IMR-90 (cell line): Measurements from ENCODE around the gene MFAP3L. TPM values are rescaled to one million over a fixed set of nuclear protein-coding genes. Genes with fewer than 3 reads are reported as not detected.

Experiments used
- ATAC-seq: fragments of 200-7000 bp; cut with Tn5 transposase; 2 replicates; pipeline ENCODE4 v1.9.1; 2020; ENCODE audit warnings: low read depth, mild to moderate bottlenecking, moderate library complexity
- BruUV-seq: library from RNA; stranded (reverse); fragments of 400-500 nt; replicated peaks from 2 replicates; lab custom pipeline; 2021; lab: Mats Ljungman, UMichigan
- CTCF ChIA-PET: fragments of 300-600 bp; formaldehyde crosslinking; extraction: SDS; loops from one replicate; lab custom pipeline; 2021; ENCODE audit warnings: antibody characterized with exemption; lab: Yijun Ruan, JAX
- POLR2A ChIA-PET: fragments of 300-600 bp; sonication (Branson Sonifier 250); formaldehyde crosslinking; loops from one replicate; lab custom pipeline; 2022; ENCODE audit warnings: antibody characterized with exemption; ENCODE audit not compliant: unreplicated experiment; lab: Charles Lee
- DNase-seq: peaks from one replicate; pipeline ENCODE4 v3.0.0; 2013
- H2AFZ ChIP-seq: replicated peaks from 2 replicates; pipeline ENCODE3; 2013; ENCODE audit warnings: low read length, mild to moderate bottlenecking; ENCODE audit not compliant: poor library complexity
- H2AK5ac ChIP-seq: 2 replicates; pipeline ENCODE4 v1.6.1; 2013; ENCODE audit warnings: low read depth, low read length, inconsistent platforms
- H2AK9ac ChIP-seq: replicated peaks from 2 replicates; pipeline ENCODE3; 2013; ENCODE audit warnings: mild to moderate bottlenecking, low read depth, low read length, moderate library complexity; ENCODE audit not compliant: poor library complexity
- H2BK120ac ChIP-seq: 2 replicates; pipeline ENCODE4 v1.6.1; 2013; ENCODE audit warnings: low read depth, low read length, inconsistent platforms
- H2BK15ac ChIP-seq: 3 replicates; pipeline ENCODE4 v1.6.1; 2013; ENCODE audit warnings: low read depth, low read length, inconsistent platforms
- H2BK20ac ChIP-seq: 2 replicates; pipeline ENCODE4 v1.6.1; 2013; ENCODE audit warnings: low read depth, mild to moderate bottlenecking, inconsistent platforms, low read length, moderate library complexity
- H2BK5ac ChIP-seq: 2 replicates; pipeline ENCODE4 v1.6.1; 2013; ENCODE audit warnings: mild to moderate bottlenecking, low read depth, low read length, inconsistent platforms; ENCODE audit not compliant: poor library complexity, severe bottlenecking
- H3K14ac ChIP-seq: replicated peaks from 2 replicates; pipeline ENCODE4 v1.6.1; 2013; ENCODE audit warnings: low read depth, low read length, inconsistent platforms
- H3K18ac ChIP-seq: 2 replicates; pipeline ENCODE4 v1.6.1; 2013; ENCODE audit warnings: low read depth, low read length, control low read depth
- H3K23ac ChIP-seq: 2 replicates; pipeline ENCODE4 v1.6.1; 2013; ENCODE audit warnings: low read depth, low read length, inconsistent platforms
- H3K27ac ChIP-seq: 2 replicates; pipeline ENCODE4 v1.5.1; 2013; ENCODE audit warnings: mild to moderate bottlenecking, control low read depth, low read length; ENCODE audit not compliant: insufficient read depth
- H3K27me3 ChIP-seq: 2 replicates; pipeline ENCODE4 v1.6.1; 2013; ENCODE audit warnings: low read length; ENCODE audit not compliant: control insufficient read depth, insufficient read depth
- H3K36me3 ChIP-seq: 2 replicates; pipeline ENCODE4 v1.6.1; 2013; ENCODE audit warnings: low read length, mixed read lengths; ENCODE audit not compliant: control insufficient read depth, insufficient read depth
- H3K4ac ChIP-seq: 2 replicates; pipeline ENCODE4 v1.6.1; 2013; ENCODE audit warnings: low read depth, low read length, inconsistent platforms
- H3K4me1 ChIP-seq: 2 replicates; pipeline ENCODE4 v1.6.1; 2013; ENCODE audit warnings: low read length, mixed read lengths; ENCODE audit not compliant: control insufficient read depth, insufficient read depth
- H3K4me2 ChIP-seq: 2 replicates; pipeline ENCODE4 v1.6.1; 2013; ENCODE audit warnings: low read depth, mild to moderate bottlenecking, control low read depth, low read length, moderate library complexity
- H3K4me3 ChIP-seq: 2 replicates; pipeline ENCODE4 v1.5.1; 2013; ENCODE audit warnings: low read depth, mild to moderate bottlenecking, control low read depth, low read length, moderate library complexity; ENCODE audit not compliant: insufficient read depth
- H3K56ac ChIP-seq: 2 replicates; pipeline ENCODE4 v1.6.1; 2013; ENCODE audit warnings: low read length, inconsistent platforms; ENCODE audit not compliant: insufficient read depth; ENCODE audit errors: extremely low read depth
- H3K79me1 ChIP-seq, 2 experiments: 2 replicates each; pipeline ENCODE4 v1.6.1; 2013; ENCODE audit warnings: low read length in 2 of 2, inconsistent platforms in 1 of 2, low read depth in 1 of 2
- H3K9ac ChIP-seq: 2 replicates; pipeline ENCODE4 v1.6.1; 2013; ENCODE audit warnings: low read depth, low read length, control low read depth
- H3K9me1 ChIP-seq: 2 replicates; pipeline ENCODE4 v1.6.1; 2013; ENCODE audit warnings: low read length, inconsistent platforms; ENCODE audit not compliant: insufficient read depth
- H3K9me3 ChIP-seq: 2 replicates; pipeline ENCODE4 v1.6.1; 2013; ENCODE audit warnings: low read length; ENCODE audit not compliant: control insufficient read depth, insufficient read depth
- H4K20me1 ChIP-seq: 2 replicates; pipeline ENCODE4 v1.6.1; 2013; ENCODE audit warnings: low read length, inconsistent platforms; ENCODE audit not compliant: insufficient read depth
- H4K5ac ChIP-seq: 2 replicates; pipeline ENCODE4 v1.6.1; 2013; ENCODE audit warnings: mild to moderate bottlenecking, low read depth, low read length, control low read depth
- H4K8ac ChIP-seq, 2 experiments: 2 replicates each; pipeline ENCODE4 v1.6.1; 2013; ENCODE audit warnings: low read depth in 2 of 2, low read length in 2 of 2, control low read depth in 1 of 2, inconsistent platforms in 1 of 2
- H4K91ac ChIP-seq: 2 replicates; pipeline ENCODE4 v1.6.1; 2013; ENCODE audit warnings: low read depth, low read length, inconsistent platforms; ENCODE audit not compliant: insufficient read depth
- BHLHE40 ChIP-seq: fragments of 150-350 bp; IDR thresholded peaks from 2 replicates; pipeline ENCODE4 v1.6.1; 2016; ENCODE audit warnings: mild to moderate bottlenecking, low read depth, low read length
- CHD1 ChIP-seq: IDR thresholded peaks from 2 replicates; pipeline ENCODE4 v1.6.1; 2012; ENCODE audit warnings: low read depth, low read length, improper control_type of control experiment
- MAZ ChIP-seq: IDR thresholded peaks from 2 replicates; pipeline ENCODE4 v1.6.1; 2012; ENCODE audit warnings: low read depth, mild to moderate bottlenecking, low read length, improper control_type of control experiment, moderate library complexity, borderline replicate concordance
- MXI1 ChIP-seq: IDR thresholded peaks from 2 replicates; pipeline ENCODE4 v1.6.1; 2012; ENCODE audit warnings: low read depth, mild to moderate bottlenecking, low read length, moderate library complexity, borderline replicate concordance
- POLR2A ChIP-seq: IDR thresholded peaks from 2 replicates; pipeline ENCODE4 v1.6.1; 2012; ENCODE audit warnings: mild to moderate bottlenecking, low read depth, low read length
- RAD21 ChIP-seq: IDR thresholded peaks from 2 replicates; pipeline ENCODE4 v1.6.1; 2012; ENCODE audit warnings: low read length, improper control_type of control experiment
- RCOR1 ChIP-seq: IDR thresholded peaks from 2 replicates; pipeline ENCODE4 v1.6.1; 2012; ENCODE audit warnings: mild to moderate bottlenecking, low read length, improper control_type of control experiment; ENCODE audit not compliant: insufficient replicate concordance
- RFX5 ChIP-seq: IDR thresholded peaks from 2 replicates; pipeline ENCODE4 v1.8.0; 2012; ENCODE audit warnings: low read depth, mild to moderate bottlenecking, low read length, moderate library complexity
- SMC3 ChIP-seq: fragments of 150-350 bp; IDR thresholded peaks from 2 replicates; pipeline ENCODE4 v1.6.1; 2016; ENCODE audit warnings: low read depth, mild to moderate bottlenecking, antibody characterized with exemption, low read length, moderate library complexity
- WGBS, 2 experiments: methylation state at CpG; one replicate each; pipeline versions ENCODE4 v1.1.5 to v1.1.7; 2013; ENCODE audit warnings: missing lambda C conversion rate in 2 of 2; ENCODE audit not compliant: insufficient read length in 1 of 2; ENCODE audit errors: extremely low coverage in 2 of 2; 5-methylcytosine and 5-hydroxymethylcytosine counted together
- dilution Hi-C: fragments of 300-500 bp; cut with HindIII; formaldehyde crosslinking; loops from one replicate; pipeline ENCODE4 v1.14.3; 2018; ENCODE audit warnings: low sequenced_read_pairs; ENCODE audit not compliant: unreplicated experiment
- in situ Hi-C: fragments of 300-500 bp; cut with MboI; formaldehyde crosslinking; loops from 3 replicates; pipeline ENCODE4 v1.14.3; 2019; ENCODE audit warnings: low sequenced_read_pairs, inconsistent platforms, mixed read lengths
- intact Hi-C: fragments of 100-400 bp; cut with micrococcal nuclease; formaldehyde crosslinking; loops from 2 replicates; pipeline ENCODE4 v1.10.0; 2022
- polyA plus RNA-seq, 3 experiments: library from polyadenylated mRNA; depleted of rRNA; stranded (reverse); fragments of >200 nt; gene quantifications; 2 replicates each; pipeline ENCODE4 v1.2.3, GENCODE V29; 2012; ENCODE audit warnings: low replicate concordance in 1 of 3
- total RNA-seq: library from RNA; depleted of rRNA; stranded (reverse); fragments of >200 nt; gene quantifications from 2 replicates; pipeline ENCODE4 v1.2.3, GENCODE V29; 2012
- TF ChIP-seq, protein P1 (sequence below): fragments of 150-350 bp; IDR thresholded peaks from 2 replicates; pipeline ENCODE4 v1.6.1; 2017; ENCODE audit warnings: mild to moderate bottlenecking, antibody characterized with exemption, low read length, low read depth
- TF ChIP-seq, protein P2 (sequence below): conservative IDR thresholded peaks from 2 replicates; pipeline ENCODE4 v1.5.1; 2012; ENCODE audit warnings: mild to moderate bottlenecking, low read depth, low read length, improper control_type of control experiment
- TF ChIP-seq, protein P3 (sequence below): fragments of 150-350 bp; IDR thresholded peaks from 2 replicates; pipeline ENCODE4 v1.6.1; 2016; ENCODE audit warnings: low read depth, mild to moderate bottlenecking, low read length, moderate library complexity, borderline replicate concordance

The MFAP3L gene
- total and polyA plus RNA-seq, 2 of the 4 experiments (the other 2 are of a cell fraction), result 0.22 to 0.36 TPM

DNA sequence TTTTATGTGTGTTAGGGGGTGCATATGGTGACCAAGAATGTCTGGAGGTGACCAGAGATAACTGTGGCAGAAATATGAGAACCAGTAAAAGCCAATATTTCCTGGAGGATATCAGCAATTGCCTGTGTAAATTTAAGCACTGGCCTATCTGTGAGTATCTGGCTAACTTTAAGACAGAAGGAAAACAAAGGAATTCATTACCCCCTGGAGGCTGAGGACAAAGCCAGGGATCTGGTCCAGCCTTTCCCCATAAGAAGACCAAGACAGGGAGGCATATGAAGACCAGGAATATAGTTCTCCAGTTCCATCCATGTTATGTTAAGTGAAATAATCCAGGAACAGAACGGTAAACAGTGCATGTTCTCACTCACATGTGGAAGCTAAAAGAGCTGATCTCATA, 49.2 kb downstream of the MFAP3L start:
- no peak overlapping the region for H3K4me2 ChIP-seq
- H4K5ac ChIP-seq, result no peak overlapping the region
- no peaks in the 10 kb centered on the region for H3K27me3 ChIP-seq
- no peak overlapping the region for H2AFZ ChIP-seq
- H4K20me1 ChIP-seq, result no peaks in the 10 kb centered on the region
- BruUV-seq, result no TSS peak
- no peak overlapping the region for H4K91ac ChIP-seq
- H2BK5ac ChIP-seq, result no peak overlapping the region
- in situ Hi-C loops, result no loop called here
- no peak overlapping the region for H3K4me3 ChIP-seq
- H3K4me1 ChIP-seq, result no peaks in the 10 kb centered on the region
- H3K79me1 ChIP-seq, result no peaks in the 10 kb centered on the region
- no peak overlapping the region for H3K27ac ChIP-seq
- no peaks in the 10 kb centered on the region for H3K9me3 ChIP-seq
- no peak overlapping the region for H2BK20ac ChIP-seq
- no CpG with 5 or more reads among the region's 1 CpG for WGBS, 2 experiments
- dilution Hi-C loops, result no loop called here
- no peak overlapping the region for H2AK5ac ChIP-seq
- ChIA-PET POLR2A (no interaction called here), CTCF (no interaction called here)
- H3K9ac ChIP-seq, result no peak overlapping the region
- H3K36me3 ChIP-seq, result no peaks in the 10 kb centered on the region
- no peak overlapping the region for H4K8ac ChIP-seq
- no peak overlapping the region for H2BK15ac ChIP-seq
- no peak overlapping the region for H3K56ac ChIP-seq
- no peak overlapping the region for H3K23ac ChIP-seq
- H3K4ac ChIP-seq, result no peak overlapping the region
- H2BK120ac ChIP-seq, result no peak overlapping the region
- TF ChIP-seq RCOR1, result no peak
- TF ChIP-seq, protein P1, sequence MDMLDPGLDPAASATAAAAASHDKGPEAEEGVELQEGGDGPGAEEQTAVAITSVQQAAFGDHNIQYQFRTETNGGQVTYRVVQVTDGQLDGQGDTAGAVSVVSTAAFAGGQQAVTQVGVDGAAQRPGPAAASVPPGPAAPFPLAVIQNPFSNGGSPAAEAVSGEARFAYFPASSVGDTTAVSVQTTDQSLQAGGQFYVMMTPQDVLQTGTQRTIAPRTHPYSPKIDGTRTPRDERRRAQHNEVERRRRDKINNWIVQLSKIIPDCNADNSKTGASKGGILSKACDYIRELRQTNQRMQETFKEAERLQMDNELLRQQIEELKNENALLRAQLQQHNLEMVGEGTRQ, result no peak
- no peak for TF ChIP-seq CHD1
- TF ChIP-seq RAD21, result no peak
- no peak for TF ChIP-seq POLR2A
- no peak for TF ChIP-seq SMC3
- no peak for TF ChIP-seq BHLHE40
- TF ChIP-seq, protein P2, sequence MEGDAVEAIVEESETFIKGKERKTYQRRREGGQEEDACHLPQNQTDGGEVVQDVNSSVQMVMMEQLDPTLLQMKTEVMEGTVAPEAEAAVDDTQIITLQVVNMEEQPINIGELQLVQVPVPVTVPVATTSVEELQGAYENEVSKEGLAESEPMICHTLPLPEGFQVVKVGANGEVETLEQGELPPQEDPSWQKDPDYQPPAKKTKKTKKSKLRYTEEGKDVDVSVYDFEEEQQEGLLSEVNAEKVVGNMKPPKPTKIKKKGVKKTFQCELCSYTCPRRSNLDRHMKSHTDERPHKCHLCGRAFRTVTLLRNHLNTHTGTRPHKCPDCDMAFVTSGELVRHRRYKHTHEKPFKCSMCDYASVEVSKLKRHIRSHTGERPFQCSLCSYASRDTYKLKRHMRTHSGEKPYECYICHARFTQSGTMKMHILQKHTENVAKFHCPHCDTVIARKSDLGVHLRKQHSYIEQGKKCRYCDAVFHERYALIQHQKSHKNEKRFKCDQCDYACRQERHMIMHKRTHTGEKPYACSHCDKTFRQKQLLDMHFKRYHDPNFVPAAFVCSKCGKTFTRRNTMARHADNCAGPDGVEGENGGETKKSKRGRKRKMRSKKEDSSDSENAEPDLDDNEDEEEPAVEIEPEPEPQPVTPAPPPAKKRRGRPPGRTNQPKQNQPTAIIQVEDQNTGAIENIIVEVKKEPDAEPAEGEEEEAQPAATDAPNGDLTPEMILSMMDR, result no peak
- TF ChIP-seq MAZ, result no peak
- TF ChIP-seq, protein P3, sequence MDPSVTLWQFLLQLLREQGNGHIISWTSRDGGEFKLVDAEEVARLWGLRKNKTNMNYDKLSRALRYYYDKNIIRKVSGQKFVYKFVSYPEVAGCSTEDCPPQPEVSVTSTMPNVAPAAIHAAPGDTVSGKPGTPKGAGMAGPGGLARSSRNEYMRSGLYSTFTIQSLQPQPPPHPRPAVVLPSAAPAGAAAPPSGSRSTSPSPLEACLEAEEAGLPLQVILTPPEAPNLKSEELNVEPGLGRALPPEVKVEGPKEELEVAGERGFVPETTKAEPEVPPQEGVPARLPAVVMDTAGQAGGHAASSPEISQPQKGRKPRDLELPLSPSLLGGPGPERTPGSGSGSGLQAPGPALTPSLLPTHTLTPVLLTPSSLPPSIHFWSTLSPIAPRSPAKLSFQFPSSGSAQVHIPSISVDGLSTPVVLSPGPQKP, result no peak
- TF ChIP-seq MXI1, result no peak
- no peak for TF ChIP-seq RFX5
- intact Hi-C loops, result no loop called here
- H2AK9ac ChIP-seq, result no peak overlapping the region
- no peak overlapping the region for H3K14ac ChIP-seq
- no peak overlapping the region for H3K18ac ChIP-seq
- no peaks in the 10 kb centered on the region; the same call in 1 of the 2 replicates for H3K9me1 ChIP-seq
- DNase-seq, result no peak
- ATAC-seq, result no peak
